Activated naive CD8-positive, alpha-beta T cell treated with anti-CD3 and anti-CD28 coated beads for 36 hours (primary cell): ENCODE results near the gene RBPJL. TPM values are rescaled to one million over a fixed set of nuclear protein-coding genes. Genes with fewer than 3 reads are reported as not detected.
"Not testable (repeated sequence)": the region's sequence is repeated elsewhere in the genome, so short reads cannot be mapped to it uniquely, and the experiment has no call there.

Experiments used
- DNase-seq: peaks from one replicate; pipeline ENCODE4 v3.0.0; 2021
- H3K27ac Mint-ChIP-seq: one replicate; pipeline ENCODE4 v1.8.0; 2022; ENCODE audit warnings: mild to moderate bottlenecking, moderate library complexity, mixed read lengths
- H3K27me3 Mint-ChIP-seq: one replicate; pipeline ENCODE4 v1.8.0; 2022; ENCODE audit warnings: mild to moderate bottlenecking, mixed read lengths
- H3K36me3 Mint-ChIP-seq: one replicate; pipeline ENCODE4 v1.8.0; 2021; ENCODE audit warnings: mild to moderate bottlenecking, mixed read lengths
- H3K4me1 Mint-ChIP-seq: one replicate; pipeline ENCODE4 v1.8.0; 2021; ENCODE audit warnings: mixed read lengths
- H3K4me3 Mint-ChIP-seq: one replicate; pipeline ENCODE4 v1.8.0; 2022; ENCODE audit warnings: mild to moderate bottlenecking, moderate library complexity, mixed read lengths
- H3K9me3 Mint-ChIP-seq: one replicate; pipeline ENCODE4 v1.8.0; 2022; ENCODE audit warnings: mixed read lengths
- total RNA-seq, 2 experiments: library from RNA; stranded (reverse); gene quantifications; one replicate each; pipeline ENCODE4 v1.2.3, GENCODE V29; 2021

The RBPJL gene
- total RNA-seq, 2 experiments from 2014 or later: not detected

GRCh38 chr20:45340951-45341350, 34.3 kb downstream of the RBPJL start:
- no peak overlapping the region for H3K27ac Mint-ChIP-seq
- H3K36me3 Mint-ChIP-seq: peaks cover 7% of the 10 kb centered on the region
- H3K4me3 Mint-ChIP-seq: no peak overlapping the region
- DNase-seq: no peak
- H3K27me3 Mint-ChIP-seq: peaks cover 21% of the 10 kb centered on the region
- H3K9me3 Mint-ChIP-seq: no peaks in the 10 kb centered on the region
- peaks cover 13% of the 10 kb centered on the region for H3K4me1 Mint-ChIP-seq

GRCh38 chr20:45341579-45341938, 34.9 kb downstream of the RBPJL start:
- peaks cover 6% of the 10 kb centered on the region for H3K36me3 Mint-ChIP-seq

GRCh38 chr20:45341939-45342854, 35.6 kb downstream of the RBPJL start:
- H3K27ac Mint-ChIP-seq: no peak overlapping the region
- peaks cover 29% of the 10 kb centered on the region for H3K27me3 Mint-ChIP-seq
- H3K4me1 Mint-ChIP-seq: peaks cover 25% of the 10 kb centered on the region
- peaks cover 6% of the 10 kb centered on the region for H3K36me3 Mint-ChIP-seq
- H3K9me3 Mint-ChIP-seq: no peaks in the 10 kb centered on the region
- H3K4me3 Mint-ChIP-seq: no peak overlapping the region
- DNase-seq: no peak

More at GRCh38 chr20:45341579-45341938, 34.9 kb downstream of the RBPJL start:
- Mint-ChIP-seq H3K4me1 (peaks cover 19% of the 10 kb centered on the region), H3K27me3 (peaks cover 24% of the 10 kb centered on the region), H3K4me3 (no peak overlapping the region), H3K9me3 (no peaks in the 10 kb centered on the region), H3K27ac (no peak overlapping the region)
- no peak for DNase-seq

- Mint-ChIP-seq H3K27me3 (peaks cover 35% of the 10 kb centered on the region), H3K4me3 (no peak overlapping the region), H3K36me3 (peaks cover 10% of the 10 kb centered on the region), H3K27ac (no peak overlapping the region), H3K9me3 (no peaks in the 10 kb centered on the region), H3K4me1 (peaks cover 30% of the 10 kb centered on the region)
- no peak for DNase-seq
Observed at GRCh38 chr20:45342855-45343531, 36.4 kb downstream of the RBPJL start.

- no peak overlapping the region for H3K4me3 Mint-ChIP-seq
- DNase-seq: no peak
- H3K36me3 Mint-ChIP-seq: peaks cover 10% of the 10 kb centered on the region
- H3K9me3 Mint-ChIP-seq: no peaks in the 10 kb centered on the region
- peaks cover 32% of the 10 kb centered on the region for H3K4me1 Mint-ChIP-seq
- H3K27ac Mint-ChIP-seq: no peak overlapping the region
- peaks cover 35% of the 10 kb centered on the region for H3K27me3 Mint-ChIP-seq
Observed at GRCh38 chr20:45343532-45344167, 37.0 kb downstream of the RBPJL start.

GRCh38 chr20:45344168-45344860, 37.7 kb downstream of the RBPJL start:
- Mint-ChIP-seq H3K9me3 (no peaks in the 10 kb centered on the region), H3K27me3 (peaks cover 35% of the 10 kb centered on the region), H3K27ac (no peak overlapping the region), H3K4me1 (peaks cover 33% of the 10 kb centered on the region), H3K36me3 (peaks cover 10% of the 10 kb centered on the region), H3K4me3 (no peak overlapping the region)
- DNase-seq: no peak

- DNase-seq: no peak
- Mint-ChIP-seq H3K9me3 (no peaks in the 10 kb centered on the region), H3K4me1 (peaks cover 35% of the 10 kb centered on the region), H3K4me3 (no peak overlapping the region), H3K27me3 (peaks cover 35% of the 10 kb centered on the region), H3K36me3 (peaks cover 10% of the 10 kb centered on the region), H3K27ac (no peak overlapping the region)
Observed at GRCh38 chr20:45345104-45345936, 38.7 kb downstream of the RBPJL start.

- Mint-ChIP-seq H3K9me3 (no peaks in the 10 kb centered on the region), H3K27ac (no peak overlapping the region), H3K4me1 (peaks cover 35% of the 10 kb centered on the region), H3K27me3 (peaks cover 35% of the 10 kb centered on the region), H3K36me3 (peaks cover 10% of the 10 kb centered on the region), H3K4me3 (peak overlapping the region; percentile 84)
- no peak for DNase-seq
Observed at GRCh38 chr20:45346291-45346718, 39.7 kb downstream of the RBPJL start.

GRCh38 chr20:45346851-45347250, 40.2 kb downstream of the RBPJL start:
- H3K36me3 Mint-ChIP-seq: peaks cover 10% of the 10 kb centered on the region
- peak overlapping the region; percentile 42 for H3K27ac Mint-ChIP-seq
- peaks cover 35% of the 10 kb centered on the region for H3K4me1 Mint-ChIP-seq
- peak overlapping the region; percentile 84 for H3K4me3 Mint-ChIP-seq
- H3K9me3 Mint-ChIP-seq: no peaks in the 10 kb centered on the region
- no peak for DNase-seq
- peaks cover 35% of the 10 kb centered on the region for H3K27me3 Mint-ChIP-seq

GRCh38 chr20:45347297-45347935, 40.8 kb downstream of the RBPJL start:
- Mint-ChIP-seq H3K27me3 (peaks cover 39% of the 10 kb centered on the region), H3K4me1 (peaks cover 35% of the 10 kb centered on the region), H3K27ac (peak overlapping the region; percentile 68), H3K36me3 (peaks cover 10% of the 10 kb centered on the region), H3K4me3 (peak overlapping the region; percentile 84), H3K9me3 (no peaks in the 10 kb centered on the region)
- no peak for DNase-seq

GRCh38 chr20:45347936-45348778, 41.5 kb downstream of the RBPJL start, which contains the start of gene SDC4:
Gene SDC4, minus strand, starts transcription at chr20:45348424. Its CDS starts 40 bp downstream, at chr20:45348384.
- Mint-ChIP-seq H3K27ac (peak within 1 kb of the TSS; percentile 74), H3K4me3 (peak within 1 kb of the TSS; percentile 84), H3K36me3 (peaks cover 10% of the 10 kb centered on the region), H3K4me1 (peaks cover 29% of the 10 kb centered on the region), H3K27me3 (peaks cover 35% of the 10 kb centered on the region), H3K9me3 (no peaks in the 10 kb centered on the region)
- DNase-seq: peak; percentile 76

- H3K4me3 Mint-ChIP-seq: no peak overlapping the region
- H3K9me3 Mint-ChIP-seq: no peaks in the 10 kb centered on the region
- H3K36me3 Mint-ChIP-seq: peaks cover 6% of the 10 kb centered on the region
- no peak for DNase-seq
- H3K27me3 Mint-ChIP-seq: peaks cover 22% of the 10 kb centered on the region
- H3K27ac Mint-ChIP-seq: no peak overlapping the region
- peaks cover 39% of the 10 kb centered on the region for H3K4me1 Mint-ChIP-seq
Observed at GRCh38 chr20:45350217-45350616, 43.6 kb downstream of the RBPJL start.

GRCh38 chr20:45350795-45351194, 44.2 kb downstream of the RBPJL start:
- not testable (repeated sequence) for H3K36me3 Mint-ChIP-seq, DNase-seq, H3K9me3 Mint-ChIP-seq, H3K4me3 Mint-ChIP-seq, H3K27ac Mint-ChIP-seq
- Mint-ChIP-seq H3K27me3 (peaks cover 18% of the 10 kb centered on the region), H3K4me1 (peaks cover 44% of the 10 kb centered on the region)
